Stimulated activated CD4-positive, alpha-beta T cell treated with anti-CD3 and anti-CD28 coated beads, Interleukin-15, amount 100 ng/mL, for 1 hour (primary cell): ENCODE measurements around the gene APBA2.
"Not testable (repeated sequence)": the region's sequence is repeated elsewhere in the genome, so short reads cannot be mapped to it uniquely, and the experiment has no call there.

Experiments
- DNase-seq, 2 donors: peaks; one replicate each; pipeline ENCODE4 v3.0.0-alpha.2; 2020; ENCODE audit warnings: low read depth in 1 of 2, low spot score in 1 of 2

The APBA2 gene

DNA sequence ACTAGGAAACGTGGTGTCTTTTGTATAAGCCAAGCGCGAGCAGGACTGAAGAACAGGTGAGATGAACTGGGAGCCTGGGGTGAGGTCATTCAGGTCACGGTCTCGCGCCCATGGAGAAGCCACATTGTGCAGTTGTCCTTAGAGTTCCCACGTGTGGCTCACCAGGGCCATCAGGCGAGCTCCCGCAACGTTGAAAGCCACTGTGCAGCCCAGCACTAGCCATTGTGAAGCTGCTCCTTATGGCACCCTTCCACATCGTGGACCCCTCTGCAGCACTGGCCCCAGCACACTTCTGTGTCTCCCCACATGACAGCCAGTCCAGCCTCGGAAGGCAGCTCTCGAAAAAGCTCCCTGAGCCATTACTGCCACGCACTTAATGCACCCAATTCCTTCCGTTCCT is 7.6 kb upstream of the APBA2 start:
- DNase-seq = no peak

DNA sequence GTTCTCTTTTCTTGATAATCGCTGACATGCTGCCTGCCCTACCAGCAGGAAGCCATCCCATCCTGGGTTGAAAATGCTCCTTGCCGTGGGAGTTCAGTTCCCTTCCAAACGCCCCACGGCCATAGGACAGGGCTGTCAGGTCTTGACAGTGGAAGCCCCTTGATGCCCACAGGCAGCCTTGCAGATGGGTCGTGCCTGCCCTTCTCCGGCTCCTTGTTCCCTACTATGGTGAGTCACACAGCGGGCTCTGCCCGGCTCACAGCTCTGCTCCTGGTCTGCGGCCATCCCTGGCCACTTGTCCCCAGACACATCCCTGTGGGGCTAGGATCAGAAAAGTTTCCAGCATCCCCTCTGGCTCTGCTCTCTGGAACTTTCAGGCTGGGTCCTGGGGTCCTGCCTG is 6.2 kb upstream of the APBA2 start:
- DNase-seq = no peak

DNA sequence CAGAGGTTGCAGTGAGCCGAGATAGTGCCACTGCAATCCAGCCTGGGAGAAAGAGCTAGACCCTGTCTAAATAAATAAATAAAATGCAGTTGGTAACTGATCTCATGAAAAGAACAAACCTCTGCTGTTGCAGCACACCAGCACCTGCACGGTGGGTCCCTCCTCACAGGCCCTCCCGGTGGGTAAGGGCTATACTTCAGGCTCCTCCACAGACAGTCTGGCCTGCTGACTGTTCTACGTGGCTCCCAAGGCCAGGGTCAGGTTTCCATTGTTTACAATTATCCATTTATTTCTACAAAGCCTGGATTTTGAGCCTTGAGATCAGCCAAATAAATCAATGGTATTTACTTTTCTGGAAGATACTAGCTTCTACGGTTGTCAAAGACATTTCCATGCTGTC is 5.1 kb upstream of the APBA2 start:
- DNase-seq = no peak

DNA sequence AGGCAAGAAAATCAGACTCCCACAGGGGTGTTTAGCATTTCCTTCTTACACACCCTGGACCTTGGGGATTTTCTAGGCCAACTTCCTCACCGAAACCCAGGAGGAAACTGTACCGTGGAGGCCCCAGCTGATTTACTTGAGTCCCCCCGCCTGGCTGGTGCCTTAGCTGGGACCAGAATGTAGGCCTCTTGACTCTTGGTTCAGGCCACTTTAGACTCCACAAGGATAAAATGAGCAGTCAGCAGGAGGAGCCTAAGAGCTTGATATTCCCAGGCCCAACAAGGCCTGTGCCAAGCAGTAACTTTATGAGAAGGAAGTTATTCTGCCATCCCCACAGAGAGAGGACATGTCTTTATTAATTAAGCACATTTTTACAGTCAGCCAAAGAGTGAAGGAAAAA is 4.6 kb upstream of the APBA2 start:
- no peak for DNase-seq

DNA sequence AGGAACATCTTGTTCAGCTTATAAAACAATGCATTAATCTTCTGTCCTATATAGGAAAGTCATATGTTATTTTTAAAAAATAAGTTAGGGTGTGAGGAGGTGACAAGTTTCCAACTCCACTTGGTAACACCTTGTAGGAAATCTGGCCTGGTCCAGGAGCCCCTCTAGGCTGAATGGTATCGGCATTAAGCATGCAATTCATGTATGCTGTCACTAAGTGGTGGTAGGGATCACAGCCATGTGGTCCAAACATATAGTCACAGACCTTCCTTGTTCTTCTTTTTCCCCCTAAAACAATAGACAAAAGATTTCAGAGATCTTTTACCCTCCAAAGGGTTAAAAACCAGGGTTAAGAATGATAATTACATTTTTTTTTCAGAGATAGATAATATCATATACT is 4.2 kb upstream of the APBA2 start:
- no peak for DNase-seq

DNA sequence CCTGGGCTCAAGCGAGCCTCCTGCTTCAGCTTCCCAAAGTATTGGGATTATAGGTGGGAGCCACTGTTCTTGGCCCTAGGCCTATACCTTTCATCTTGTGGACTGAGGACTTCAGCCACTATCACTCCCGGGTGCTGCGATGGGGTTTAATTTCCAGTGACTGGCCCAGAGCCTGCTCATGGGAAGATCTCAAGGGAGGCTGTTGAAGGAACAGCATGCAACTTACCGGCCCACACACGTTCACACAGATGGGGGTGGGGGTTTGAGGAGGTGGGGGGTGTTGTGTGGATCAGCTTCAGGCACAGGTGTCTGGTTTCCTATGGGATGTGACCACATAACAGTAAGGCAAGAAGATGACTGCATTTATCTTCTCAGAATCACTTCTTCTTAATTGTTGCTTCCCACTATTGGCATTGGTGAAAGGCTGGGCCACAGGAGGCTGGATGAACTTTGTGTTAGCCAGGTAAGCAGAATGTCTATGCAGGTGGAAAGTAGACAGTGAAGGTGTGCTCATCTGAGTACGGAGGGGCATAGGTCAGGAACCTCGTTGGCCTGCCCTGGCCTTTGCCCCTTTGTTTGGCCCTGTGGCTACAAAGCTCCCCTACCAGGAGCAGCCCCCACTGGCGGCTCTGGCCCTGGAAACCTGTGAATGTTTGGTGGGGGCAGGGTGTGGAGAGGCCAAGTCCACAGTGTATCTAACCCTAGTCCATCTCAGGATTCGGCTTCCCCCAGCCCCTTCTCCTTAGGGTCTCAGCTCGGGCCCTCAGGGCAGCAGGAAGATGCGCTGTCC is 1.4 kb upstream of the APBA2 start:
- DNase-seq = no peak

DNA sequence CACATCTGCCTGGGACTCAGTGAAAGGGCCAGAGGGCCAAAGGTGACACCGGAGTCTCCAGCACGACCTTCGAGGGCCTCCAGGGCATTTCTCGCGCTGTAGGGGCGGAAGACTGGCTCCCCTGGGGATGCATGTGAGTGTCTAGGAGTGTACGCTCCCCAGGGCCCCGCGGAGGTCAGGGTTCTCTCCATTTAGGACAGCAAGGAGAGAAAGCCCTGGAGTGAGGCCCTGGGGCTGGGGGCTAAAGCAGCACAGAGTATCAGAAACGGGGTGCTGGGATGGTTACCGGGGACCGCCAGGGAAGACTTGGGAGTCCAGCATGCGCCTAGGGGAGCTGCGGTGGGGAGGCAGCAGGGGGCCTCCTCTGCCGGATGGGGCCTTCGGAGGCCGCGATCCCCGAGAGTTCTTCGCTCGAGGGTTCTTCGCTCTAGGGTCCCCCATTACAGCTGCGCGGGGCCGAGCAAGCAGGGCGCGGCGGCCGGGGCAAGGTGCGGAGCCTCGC is 595 bp upstream of the APBA2 start:
- DNase-seq = no peak

DNA sequence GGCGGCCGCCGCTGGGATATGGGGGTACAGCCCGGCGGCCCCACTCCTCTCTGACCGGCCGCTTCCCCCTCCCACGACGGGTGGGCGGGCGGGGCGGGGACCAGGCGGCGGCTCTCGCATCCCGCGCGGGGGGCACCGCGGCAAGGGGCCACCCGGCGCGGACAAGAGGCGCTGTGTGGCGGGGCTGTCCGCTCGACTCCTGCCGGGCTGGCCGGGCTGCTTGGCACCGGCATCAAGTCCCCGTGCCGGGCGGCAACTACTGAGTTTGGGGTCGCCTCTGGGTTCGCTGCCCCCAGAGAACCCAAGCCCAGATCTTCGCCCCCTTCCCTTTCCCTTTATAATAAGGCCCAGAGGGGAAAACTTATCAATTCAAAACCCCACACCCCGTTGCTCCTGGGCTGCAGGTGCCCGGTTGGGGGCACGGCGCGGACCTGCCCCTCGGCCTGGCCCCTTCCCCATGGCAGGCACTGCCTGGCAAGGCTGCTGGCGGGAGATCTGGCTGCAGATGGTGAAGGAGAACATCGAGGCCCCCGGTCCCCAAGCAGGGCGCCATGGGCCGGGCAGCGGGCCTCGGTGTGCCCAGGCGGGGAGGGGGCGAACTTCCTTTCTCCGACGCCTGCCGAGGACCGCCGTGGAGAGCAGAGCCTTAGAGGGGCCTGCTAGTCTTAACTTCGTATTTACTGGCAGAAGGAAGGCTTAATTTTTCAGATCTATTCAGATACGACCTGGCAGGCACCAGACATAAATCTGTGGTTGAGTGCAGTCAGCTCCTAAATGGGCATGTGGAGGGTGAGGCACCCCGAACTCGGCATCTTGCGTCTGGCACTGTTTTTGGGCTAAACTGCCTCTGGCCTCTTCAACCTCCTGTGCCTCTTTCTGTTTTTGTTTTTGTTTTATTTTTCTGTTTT is 911 bp downstream of the APBA2 start:
- no peak for DNase-seq

DNA sequence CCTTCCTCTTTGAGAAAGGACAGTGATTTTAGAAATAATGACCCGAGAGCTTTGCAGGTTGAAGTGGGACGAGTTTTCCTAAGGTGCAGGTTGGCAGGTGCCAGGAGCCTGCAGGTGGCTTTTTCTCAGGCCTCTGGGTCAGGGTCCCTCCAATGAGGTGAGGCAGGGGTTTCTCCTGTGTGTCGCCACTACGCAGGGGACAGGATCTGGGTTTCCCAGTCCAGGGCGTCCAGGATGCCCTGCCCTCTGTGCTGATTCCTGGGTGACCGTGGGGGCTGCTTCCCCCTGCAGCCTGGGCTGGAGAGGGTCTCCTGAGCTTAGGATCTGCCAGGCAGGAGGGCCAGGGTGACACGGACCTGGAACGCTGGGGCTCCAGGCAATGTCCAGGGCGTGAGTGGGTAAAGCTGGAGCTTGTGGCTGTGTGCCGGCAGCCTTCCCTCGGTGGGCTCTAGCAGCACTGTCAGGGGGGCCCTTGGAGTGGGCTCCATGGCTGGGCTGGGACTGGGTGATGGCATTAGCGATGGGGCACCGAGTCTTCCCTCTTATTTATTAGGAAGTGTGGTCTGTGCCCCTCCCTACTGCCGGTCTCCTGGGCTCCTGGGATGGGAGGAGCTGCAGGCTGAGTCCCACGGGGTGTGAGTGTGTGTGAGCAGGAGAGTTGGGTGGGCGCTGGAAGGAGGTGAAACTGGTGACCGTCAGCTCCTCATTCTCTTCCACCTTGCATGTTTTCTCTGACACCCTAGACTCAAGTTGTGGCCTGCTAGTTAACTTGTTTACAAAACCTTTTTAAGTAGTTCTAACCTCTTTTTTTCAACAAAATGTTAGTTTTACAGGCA is 1.8 kb downstream of the APBA2 start:
- DNase-seq = no peak

DNA sequence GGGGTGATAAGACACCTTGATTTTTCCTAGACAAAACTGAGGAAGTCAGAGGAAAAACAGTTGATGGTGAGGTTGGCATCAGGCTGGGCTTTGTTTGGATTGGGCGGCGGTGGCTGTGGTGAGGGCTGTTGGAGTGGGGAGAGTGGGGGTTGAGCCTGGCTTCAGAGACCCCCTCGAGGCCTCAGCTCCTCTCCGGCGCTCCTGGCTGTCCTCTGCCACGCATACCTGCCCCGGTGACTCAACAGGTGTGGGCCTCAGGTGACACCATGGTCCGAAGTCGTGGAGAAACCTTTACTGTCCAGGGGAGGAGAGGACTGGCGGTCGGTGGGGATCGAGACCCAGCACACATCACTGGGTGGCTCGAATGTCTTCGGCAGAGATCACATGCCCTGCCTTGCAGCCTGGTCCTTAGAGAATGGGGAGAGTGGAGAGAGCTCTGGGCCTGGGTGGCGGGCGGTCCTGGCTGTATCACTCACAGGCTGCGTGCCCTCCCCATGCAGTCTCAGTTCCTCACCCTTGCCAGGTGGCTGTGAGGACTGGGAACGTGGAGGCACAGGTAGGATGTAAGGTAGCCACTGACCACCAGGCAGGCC is 2.6 kb downstream of the APBA2 start:
- DNase-seq = no peak

DNA sequence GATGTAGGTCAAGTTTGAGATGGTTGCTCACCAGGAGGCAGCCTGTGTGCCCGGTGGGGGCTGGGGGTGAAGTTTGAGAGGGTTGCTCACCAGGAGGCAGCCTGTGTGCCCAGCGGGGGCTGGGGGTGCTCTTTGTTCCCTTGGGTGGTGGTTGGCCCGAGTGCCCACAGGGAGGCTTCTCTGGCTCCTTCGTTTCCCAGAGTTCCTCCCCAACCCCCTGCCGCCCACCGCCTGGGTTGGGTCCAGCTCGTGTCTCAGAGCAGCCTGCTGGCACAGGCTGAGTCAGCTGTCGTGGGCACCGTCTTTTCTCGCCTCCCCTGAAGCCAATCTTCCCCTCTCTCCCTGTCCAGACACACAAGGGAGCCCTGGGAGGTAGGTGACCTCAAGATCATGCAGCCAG is 3.1 kb downstream of the APBA2 start:
- DNase-seq = no peak

DNA sequence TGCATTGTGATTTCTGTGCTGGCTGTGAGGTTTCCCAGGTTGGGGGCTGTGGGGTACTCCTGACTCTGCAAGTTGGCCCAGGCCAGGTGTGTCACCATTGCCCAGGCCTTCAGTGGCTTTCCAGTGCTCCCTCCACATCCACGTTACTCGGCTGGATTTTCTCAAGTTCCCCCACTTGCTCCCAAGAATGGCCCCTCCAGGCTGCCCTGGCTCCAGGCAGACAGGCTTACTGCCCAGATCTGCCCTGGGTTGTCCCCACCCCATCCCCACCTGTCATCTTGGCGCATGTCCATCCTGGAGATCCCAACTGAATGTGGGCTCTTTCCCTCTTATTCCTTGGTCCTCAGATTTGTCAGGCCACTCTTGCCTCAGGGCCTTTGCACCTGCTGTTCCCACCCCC is 3.6 kb downstream of the APBA2 start:
- DNase-seq = no peak

DNA sequence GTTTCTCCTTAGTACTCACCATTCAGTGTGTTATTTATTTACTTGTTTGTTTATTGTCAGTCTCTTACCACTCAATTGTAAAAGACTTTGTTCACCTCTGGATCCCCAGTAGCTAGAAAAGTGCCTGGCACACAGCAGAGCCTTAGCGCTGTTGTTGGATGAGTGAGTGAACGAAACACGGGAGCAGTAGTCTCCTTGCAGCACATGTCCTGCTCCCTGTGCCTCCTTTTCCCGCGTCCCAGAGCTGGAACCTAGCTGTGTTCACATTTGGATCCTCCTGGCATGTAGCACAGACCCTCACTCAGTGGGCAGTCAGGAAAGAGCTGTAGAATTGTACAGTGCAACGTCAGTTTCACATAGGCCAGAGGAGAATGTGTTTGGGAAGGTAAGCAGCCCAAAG is 4.1 kb downstream of the APBA2 start:
- DNase-seq = not testable (repeated sequence)

DNA sequence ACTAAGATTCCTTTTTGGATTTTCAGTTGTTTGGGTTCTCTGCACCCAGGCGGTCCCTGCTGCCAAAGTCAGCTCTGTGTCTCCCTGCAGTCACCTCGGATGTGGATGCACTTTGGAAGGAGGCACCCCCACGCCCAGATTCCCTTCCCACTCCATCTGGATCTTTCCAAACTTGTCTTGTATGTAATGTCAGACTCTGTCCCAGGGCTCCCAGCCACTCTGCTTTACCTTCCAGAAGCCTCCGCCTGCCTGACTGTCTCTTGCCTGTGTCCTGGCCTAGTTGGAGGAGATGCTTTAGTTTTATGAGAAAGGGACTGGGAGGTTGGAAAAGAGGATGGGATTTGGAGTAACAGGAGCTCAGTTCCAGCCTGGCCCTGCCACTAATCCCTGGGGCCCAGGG is 4.5 kb downstream of the APBA2 start:
- not testable (repeated sequence) for DNase-seq

DNA sequence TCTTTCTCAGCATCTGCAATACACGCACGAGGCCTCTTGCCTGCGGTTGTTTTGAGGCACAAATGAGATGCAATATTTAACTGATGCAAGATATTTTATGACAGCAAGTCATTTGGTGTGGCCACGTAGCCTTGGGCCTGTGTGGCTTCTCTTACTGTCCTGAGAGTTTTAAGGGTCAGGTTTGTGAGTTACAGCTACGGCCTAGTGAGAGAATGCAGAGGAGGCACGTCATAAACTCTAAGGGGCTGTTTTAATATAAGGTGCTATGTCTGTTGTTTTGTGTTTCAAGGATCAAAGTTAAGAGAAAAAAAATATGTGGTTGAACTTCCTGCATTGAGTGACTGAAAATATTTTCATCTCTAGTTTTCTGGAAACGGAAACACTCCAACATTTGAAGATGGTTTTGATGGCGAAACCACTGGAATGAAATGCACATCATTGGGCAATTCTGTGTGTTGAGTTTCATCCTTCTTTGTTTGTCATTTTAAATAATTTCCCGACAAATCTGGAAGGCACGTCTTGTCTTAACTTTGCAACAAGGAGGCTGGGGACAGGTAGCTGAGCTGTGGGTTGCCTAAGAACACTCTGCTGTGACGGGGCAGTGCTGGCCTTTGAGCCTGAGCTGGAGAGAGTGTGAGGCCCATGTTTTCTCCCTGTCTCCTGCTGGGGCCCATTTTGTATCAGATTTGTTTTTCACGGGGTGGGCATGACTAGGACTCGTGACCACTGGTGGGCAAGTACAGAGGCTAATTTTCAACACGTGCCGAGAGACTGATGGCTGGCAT is 5.1 kb downstream of the APBA2 start:
- DNase-seq = no peak

DNA sequence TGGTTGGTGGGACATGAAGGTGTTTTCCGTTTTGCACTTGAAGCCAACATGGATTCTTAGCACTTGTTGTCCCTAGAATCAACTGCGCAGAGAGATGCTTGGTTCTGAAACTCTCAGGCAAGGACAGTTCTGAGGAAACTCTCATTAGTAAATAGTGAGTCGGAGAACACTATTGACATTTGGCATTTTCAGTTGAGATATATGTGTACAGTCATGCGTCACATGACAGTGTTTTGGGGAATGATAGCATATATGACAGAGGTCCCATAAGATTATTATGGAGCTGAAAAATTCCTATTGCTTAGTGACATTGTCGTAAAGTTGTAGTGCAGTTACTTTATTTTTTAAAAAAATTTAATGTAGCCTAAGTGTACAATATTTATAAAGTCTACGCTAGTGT is 5.8 kb downstream of the APBA2 start:
- DNase-seq = no peak

DNA sequence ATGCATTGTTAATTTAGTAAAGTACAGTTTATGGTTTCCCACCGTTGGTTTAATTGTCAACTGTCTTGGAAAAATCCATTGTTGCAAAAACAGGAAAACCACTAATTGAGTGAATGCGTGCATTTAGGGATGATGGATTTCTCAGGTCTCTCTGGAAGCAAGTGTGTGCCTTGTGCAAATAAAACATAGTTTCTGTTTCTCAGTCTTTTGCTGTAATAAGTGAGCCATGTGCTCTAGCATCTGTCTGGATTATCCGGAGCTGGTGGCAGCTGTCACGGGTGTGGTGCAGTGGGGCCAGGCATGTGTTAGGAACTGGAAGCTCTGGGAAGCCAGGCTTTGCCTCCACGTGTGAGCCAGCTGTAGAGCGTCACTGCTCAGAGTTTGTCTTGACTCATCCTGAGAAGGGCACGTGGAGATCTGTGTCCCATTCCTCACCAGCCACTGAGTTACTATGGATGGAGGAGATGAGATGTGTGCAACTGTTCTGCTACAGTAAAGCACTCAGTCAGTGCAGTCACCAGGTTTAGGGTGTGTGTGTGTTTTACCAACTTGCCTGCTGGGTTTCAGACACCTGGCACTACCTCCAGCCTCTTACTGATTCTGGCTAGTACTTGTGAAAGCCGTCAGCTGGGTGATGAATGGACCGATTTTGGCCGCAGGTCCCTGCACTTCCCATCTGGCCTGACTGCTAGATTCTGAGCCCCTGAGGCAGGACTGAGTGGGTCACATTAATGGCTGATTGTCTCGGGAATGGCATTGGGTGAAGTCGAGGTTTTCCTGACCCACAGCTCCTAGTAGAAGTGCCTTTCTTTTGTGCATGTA is 7.2 kb downstream of the APBA2 start:
- DNase-seq = no peak

DNA sequence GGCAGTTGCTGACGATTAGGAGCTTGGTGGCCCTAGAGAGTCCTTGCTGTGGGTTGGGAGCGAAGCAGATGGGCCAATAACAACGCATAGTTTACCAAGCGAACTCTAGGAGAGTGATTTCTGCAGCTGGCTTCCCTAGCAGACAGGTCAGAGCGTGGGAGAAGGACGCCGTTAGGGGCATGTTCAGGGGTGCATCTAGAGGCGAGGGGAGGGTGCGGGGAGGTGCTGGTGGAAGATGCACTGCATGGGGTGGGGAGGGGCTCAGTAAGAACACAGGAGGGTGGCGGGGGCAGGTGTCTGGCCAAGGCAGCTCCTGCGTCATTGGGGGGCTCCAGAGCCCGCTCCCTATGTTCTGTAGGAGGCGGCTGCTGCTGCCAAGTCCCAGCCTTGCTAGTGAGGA is 8.9 kb downstream of the APBA2 start:
- DNase-seq = no peak

DNA sequence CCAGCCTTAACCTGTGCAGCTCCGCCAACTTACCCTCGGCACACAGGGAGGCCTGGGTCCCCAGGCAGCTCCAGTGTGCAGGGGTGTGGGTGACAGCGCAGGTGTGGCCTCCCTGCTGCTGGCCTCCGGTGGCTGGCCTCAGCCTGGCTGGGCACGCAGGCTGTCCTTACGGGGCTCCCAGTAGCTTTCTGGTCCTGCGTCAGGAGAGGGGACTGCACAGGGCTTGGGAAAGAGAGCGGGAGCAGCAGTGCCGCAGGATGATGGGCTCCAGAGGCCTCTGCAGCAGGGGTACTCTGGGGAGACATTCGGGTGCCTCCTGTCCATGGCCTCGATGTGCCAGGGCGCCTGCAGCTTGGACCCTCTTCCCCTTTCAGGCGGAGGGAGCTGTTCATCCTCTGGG is 9.4 kb downstream of the APBA2 start:
- DNase-seq = no peak
